GM13977 (cell line): Measurements from ENCODE around the gene S100A3.

Experiments used
- DNase-seq: peaks from one replicate; pipeline ENCODE4 v3.0.0; 2012; ENCODE audit warnings: low spot score
- CTCF ChIP-seq: IDR thresholded peaks from 2 replicates; pipeline ENCODE4 v1.5.1; 2012; ENCODE audit warnings: mild to moderate bottlenecking, control low read depth; ENCODE audit not compliant: insufficient read depth; ENCODE audit errors: extremely low read depth, missing control alignments
- in situ Hi-C: fragments of 300-500 bp; cut with MboI; formaldehyde crosslinking; loops from one replicate; pipeline ENCODE4 v1.12.0; 2022; ENCODE audit warnings: low sequenced_read_pairs, low pct_unique_long_range_greater_than_20kb, mixed read lengths, inconsistent platforms; ENCODE audit not compliant: unreplicated experiment

The S100A3 gene

GRCh38 chr1:153568367-153569099, 19.5 kb upstream of the S100A3 start:
- DNase-seq: peak; percentile 86
- TF ChIP-seq CTCF: peak; percentile 98
- in situ Hi-C loops: loop anchor here (10.0 kb wide), 1 partner anchor 54 kb away; no protein-coding TSS in a partner anchor

GRCh38 chr1:153567621-153568366, 18.7 kb upstream of the S100A3 start:
- no peak for DNase-seq
- TF ChIP-seq CTCF: no peak
- in situ Hi-C loops: loop anchor here (10.0 kb wide), 1 partner anchor 53 kb away; no protein-coding TSS in a partner anchor

- in situ Hi-C loops: loop anchor here (10.0 kb wide), 1 partner anchor 52 kb away; no protein-coding TSS in a partner anchor
- DNase-seq: peak; percentile 53
- TF ChIP-seq CTCF: no peak
These were observed 17.6 kb upstream of the S100A3 start for GRCh38 chr1:153566414-153567371.

- DNase-seq: peak; percentile 65
- TF ChIP-seq CTCF: no peak
- in situ Hi-C loops: loop anchor here (10.0 kb wide), 1 partner anchor 51 kb away; no protein-coding TSS in a partner anchor
These were observed 16.7 kb upstream of the S100A3 start, which contains the start of gene S100A2 for GRCh38 chr1:153565529-153566374. Gene S100A2 (minus strand): TSS chr1:153565844. CDS start chr1:153563877, 1,967 bp downstream.

- in situ Hi-C loops: loop anchor here (10.0 kb wide), 1 partner anchor 49 kb away; no protein-coding TSS in a partner anchor
- DNase-seq: no peak
- no peak for TF ChIP-seq CTCF
These were observed 14.9 kb upstream of the S100A3 start for GRCh38 chr1:153563991-153564390.
